Left lung (tissue), 10 donors: ENCODE results near the gene SOAT2. TPM values are rescaled to one million over a fixed set of nuclear protein-coding genes. Genes with fewer than 3 reads are reported as not detected.
"Not testable (repeated sequence)": the region's sequence is repeated elsewhere in the genome, so short reads cannot be mapped to it uniquely, and the experiment has no call there.

Source experiments
- ATAC-seq: fragments of 200-7000 bp; cut with Tn5 transposase; one replicate; pipeline ENCODE4 v1.9.1; 2020; ENCODE audit warnings: moderate library complexity
- DNase-seq, 4 donors: peaks; one replicate each; pipeline ENCODE4 v3.0.0-alpha.2; 2013 to 2020
- H3K27ac ChIP-seq, 2 donors: fragments of 200-600 bp; sonication (generic) in 1 of 2; one replicate each; pipeline versions ENCODE4 v1.5.0 to v1.8.0; 2020 to 2021
- H3K27me3 ChIP-seq, 2 donors: fragments of 200-600 bp; sonication (generic) in 1 of 2; one replicate each; pipeline versions ENCODE4 v1.5.0 to v1.8.0; 2020 to 2021
- H3K36me3 ChIP-seq, 2 donors: fragments of 200-600 bp; sonication (generic) in 1 of 2; one replicate each; pipeline versions ENCODE4 v1.5.0 to v1.8.0; 2020 to 2021
- H3K4me1 ChIP-seq, 2 donors: fragments of 200-600 bp; one replicate each; pipeline ENCODE4 v1.8.0; 2021
- H3K4me3 ChIP-seq, 2 donors: fragments of 200-600 bp; sonication (generic) in 1 of 2; one replicate each; pipeline versions ENCODE4 v1.5.0 to v1.8.0; 2020 to 2021; ENCODE audit warnings: mild to moderate bottlenecking in 1 of 2
- H3K9me3 ChIP-seq, 2 donors: fragments of 200-600 bp; sonication (generic) in 1 of 2; one replicate each; pipeline versions ENCODE4 v1.5.0 to v1.8.0; 2020 to 2021
- CTCF ChIP-seq, 2 donors: fragments of 200-600 bp; sonication (generic) in 1 of 2; IDR thresholded peaks; one replicate each; pipeline versions ENCODE4 v1.5.0 to v1.8.0; 2021; ENCODE audit warnings: antibody characterized with exemption in 2 of 2
- intact Hi-C, 2 donors: fragments of 100-400 bp; cut with DNase I; formaldehyde crosslinking; loops; one replicate each; pipeline versions ENCODE4 v1.11.2 to v1.14.2; 2022
- polyA plus RNA-seq, 6 donors: library from polyadenylated mRNA; unstranded; fragments of 120-200 nt; gene quantifications; one replicate each; pipeline ENCODE4 v1.2.1, GENCODE V29; 2013; ENCODE audit not compliant: insufficient read length in 6 of 6
- total RNA-seq, 2 donors: library from RNA; stranded (reverse); fragmentation: NEBNext Ultra II Directional; extraction: Animal tissue kit (Norgen Biotek cat#: 25700); gene quantifications; one replicate each; pipeline ENCODE4 v1.2.1, GENCODE V29; 2021
- donor health status: DM: no; HTN: yes; CAD: no.
- donor health status: DM: no; HTN: no; CAD: no.

Gene SOAT2
- total and polyA plus RNA-seq, 8 donors, result 0.13 to 0.42 (median 0.19) TPM; not detected in 2

- Histone ChIP-seq H3K36me3 (peaks cover 0 to 8% of the 10 kb centered on the region in 2 donors), H3K27me3 (no peaks in the 10 kb centered on the region), H3K4me1 (peaks cover 0 to 5% of the 10 kb centered on the region in 2 donors), H3K27ac (no peak overlapping the region), H3K4me3 (no peak overlapping the region), H3K9me3 (no peaks in the 10 kb centered on the region)
- DNase-seq, result no peak
- intact Hi-C loops, result no loop called here
- ATAC-seq, result no peak
- TF ChIP-seq CTCF (IDR thresholded peaks at IDR 0.05), result no peak
These were observed 56.7 kb downstream of the SOAT2 start for GRCh38 chr12:53160000-53160399.

GRCh38 chr12:53160673-53161072 lies 57.4 kb downstream of the SOAT2 start:
- intact Hi-C loops, result no loop called here
- peaks cover 0 to 5% of the 10 kb centered on the region in 2 donors for H3K4me1 ChIP-seq

GRCh38 chr12:53161119-53161911 lies 58.0 kb downstream of the SOAT2 start:
- no peak for DNase-seq
- TF ChIP-seq CTCF (IDR thresholded peaks at IDR 0.05), result no peak
- intact Hi-C loops, result no loop called here

More at GRCh38 chr12:53160673-53161072, 57.4 kb downstream of the SOAT2 start:
- Histone ChIP-seq H3K27ac (no peak overlapping the region), H3K9me3 (no peaks in the 10 kb centered on the region), H3K4me3 (no peak overlapping the region), H3K36me3 (peaks cover 0 to 8% of the 10 kb centered on the region in 2 donors), H3K27me3 (no peaks in the 10 kb centered on the region)
- DNase-seq (no peak), ATAC-seq (no peak)
- TF ChIP-seq CTCF (IDR thresholded peaks at IDR 0.05), result no peak

GRCh38 chr12:53163008-53163407 lies 59.7 kb downstream of the SOAT2 start:
- DNase-seq, H3K4me1 ChIP-seq, H3K36me3 ChIP-seq, ATAC-seq, H3K27me3 ChIP-seq, H3K9me3 ChIP-seq, H3K4me3 ChIP-seq, H3K27ac ChIP-seq, intact Hi-C loops: not testable (repeated sequence)

More at GRCh38 chr12:53161119-53161911, 58.0 kb downstream of the SOAT2 start:
- H3K36me3 ChIP-seq, result peaks cover 0 to 8% of the 10 kb centered on the region in 2 donors
- no peak overlapping the region for H3K4me3 ChIP-seq
- H3K9me3 ChIP-seq, result no peaks in the 10 kb centered on the region
- H3K27me3 ChIP-seq, result no peaks in the 10 kb centered on the region
- H3K4me1 ChIP-seq, result peaks cover 0 to 5% of the 10 kb centered on the region in 2 donors
- H3K27ac ChIP-seq, result no peak overlapping the region
- ATAC-seq, result no peak

GRCh38 chr12:53166837-53167236 lies 63.6 kb downstream of the SOAT2 start:
- Histone ChIP-seq H3K27ac (no peak overlapping the region), H3K27me3 (no peaks in the 10 kb centered on the region), H3K4me1 (no peaks in the 10 kb centered on the region), H3K9me3 (no peaks in the 10 kb centered on the region), H3K36me3 (peaks cover 0 to 24% of the 10 kb centered on the region in 2 donors), H3K4me3 (no peak overlapping the region)
- no peak for DNase-seq
- no peak for ATAC-seq
- no peak for TF ChIP-seq CTCF (IDR thresholded peaks at IDR 0.05)
- intact Hi-C loops, result no loop called here
